Limb (tissue), 2 donors: ENCODE data around the gene ZNHIT2.
A peak's percentile ranks its signal among the peaks of the same experiment; 100 is the strongest.
"Not testable (repeated sequence)": the region's sequence is repeated elsewhere in the genome, so short reads cannot be mapped to it uniquely, and the experiment has no call there.

Experiments
- DNase-seq, 2 donors: peaks; one replicate each; pipeline ENCODE4 v3.0.0-alpha.2; 2016; ENCODE audit errors: extremely low spot score in 2 of 2

ZNHIT2 gene

DNA sequence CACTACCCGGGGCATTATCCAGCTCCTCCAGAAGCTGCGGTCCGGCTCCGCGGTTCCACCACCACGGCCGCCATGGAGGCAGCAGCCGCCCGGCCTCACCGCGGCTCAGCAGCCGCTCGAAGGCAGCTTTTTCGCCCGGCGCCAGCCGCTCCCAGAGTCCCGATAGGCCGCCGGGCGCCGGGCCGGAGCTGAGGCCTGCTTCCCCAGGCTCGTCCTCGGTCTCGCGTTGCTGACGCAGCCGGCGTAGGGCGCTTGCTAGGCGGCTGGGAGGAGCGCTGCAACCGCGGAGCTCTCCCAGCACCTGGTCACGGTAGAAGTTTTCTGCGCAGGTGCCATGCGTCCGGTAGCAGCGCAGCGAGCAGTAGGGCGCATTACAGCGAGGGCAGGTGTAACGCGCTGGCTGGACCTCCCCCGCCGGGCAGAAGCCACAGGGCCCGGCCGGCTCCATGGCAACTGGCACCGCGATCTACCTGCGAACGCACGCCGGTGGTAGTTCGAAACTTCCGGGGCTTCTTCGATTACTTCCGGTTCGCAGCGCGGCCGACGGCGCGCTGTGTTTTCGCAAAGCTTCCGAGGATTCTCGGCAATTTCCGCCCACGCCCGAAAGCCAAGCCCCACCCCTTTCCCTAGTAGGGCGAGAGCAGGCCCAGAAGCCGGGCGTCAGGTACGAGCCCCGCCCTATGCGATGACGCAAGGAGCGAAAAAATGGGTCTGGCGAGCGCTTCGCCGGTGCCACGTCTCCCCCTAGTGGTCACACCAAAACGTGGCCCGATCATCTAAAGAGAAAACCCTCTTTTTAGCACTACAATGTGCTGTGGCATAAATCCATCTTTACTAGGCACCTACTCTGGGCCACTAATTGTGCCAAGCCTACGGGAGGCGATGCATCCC, at the start of gene ZNHIT2:
TSS of gene ZNHIT2 (minus strand) at position 496 of the 891 bp plus-strand sequence. CDS start at position 448, 48 bp downstream.
- DNase-seq, result peak; percentile 99

GRCh38 chr11:65166893-65167292, 49.4 kb upstream of the ZNHIT2 start:
- DNase-seq, result no peak

- no peak for DNase-seq
Observed at GRCh38 chr11:65165410-65166317, 48.2 kb upstream of the ZNHIT2 start.

DNA sequence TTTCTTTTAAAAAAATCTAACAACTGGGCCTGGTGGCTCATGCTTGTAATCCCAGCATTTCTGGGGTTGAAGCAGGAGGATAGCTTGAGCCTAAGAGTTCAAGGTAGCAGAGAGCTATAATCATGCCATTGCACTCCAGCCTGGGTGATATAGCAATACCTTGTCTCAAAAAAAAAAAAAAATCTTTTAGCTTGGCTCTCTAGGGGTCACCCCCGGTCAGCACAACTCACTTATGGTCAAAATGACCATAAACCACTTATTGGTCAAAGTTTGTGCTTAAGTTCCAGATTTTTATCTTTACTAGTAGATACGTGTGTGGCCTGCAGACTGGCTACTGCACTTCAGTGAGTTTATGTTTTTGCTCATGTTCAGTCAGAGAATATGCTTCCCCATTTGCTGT, 46.2 kb upstream of the ZNHIT2 start:
- DNase-seq, result no peak

- no peak for DNase-seq
Observed at GRCh38 chr11:65160643-65161042, 43.1 kb upstream of the ZNHIT2 start.

- DNase-seq, result no peak
Observed at GRCh38 chr11:65159012-65159411, 41.5 kb upstream of the ZNHIT2 start.

DNA sequence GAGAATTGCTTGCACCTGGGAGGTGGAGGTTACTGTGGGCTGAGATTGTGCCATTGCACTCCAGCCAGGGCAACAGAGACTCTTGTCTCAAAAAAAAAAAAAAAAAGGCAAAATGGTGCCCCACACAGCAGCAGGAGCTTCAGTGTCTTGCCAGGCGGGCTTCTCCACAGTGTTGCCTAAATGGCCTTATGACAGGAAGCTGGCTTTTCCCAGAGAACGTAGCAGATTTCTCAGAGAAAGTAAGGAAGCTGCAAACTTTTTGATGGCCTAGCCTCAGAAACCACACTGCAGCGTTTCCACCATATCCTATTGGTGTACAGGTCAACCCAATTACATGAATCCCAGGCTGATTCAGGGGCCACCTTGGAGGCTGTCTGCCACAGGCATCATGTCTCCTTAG, 39.8 kb upstream of the ZNHIT2 start:
- no peak for DNase-seq

DNA sequence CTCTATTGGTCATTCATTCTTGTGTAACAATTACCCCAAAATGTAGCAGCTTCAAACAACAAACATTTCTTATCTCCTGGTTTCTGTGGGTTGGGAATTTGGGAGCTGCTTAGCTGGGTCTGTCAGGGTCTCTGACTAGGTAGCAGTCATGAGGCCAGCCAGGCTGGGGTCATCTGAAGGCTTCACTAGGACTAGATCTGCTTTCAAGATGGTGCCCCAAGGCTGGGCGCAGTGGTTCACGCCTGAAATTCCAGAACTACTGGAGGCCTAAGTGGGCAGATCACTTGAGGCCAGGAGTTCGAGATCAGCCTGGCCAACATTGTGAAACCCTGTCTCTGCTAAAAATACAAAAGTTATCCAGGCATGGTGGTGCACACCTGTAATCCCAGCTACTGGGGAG, 39.4 kb upstream of the ZNHIT2 start:
- no peak for DNase-seq

DNA sequence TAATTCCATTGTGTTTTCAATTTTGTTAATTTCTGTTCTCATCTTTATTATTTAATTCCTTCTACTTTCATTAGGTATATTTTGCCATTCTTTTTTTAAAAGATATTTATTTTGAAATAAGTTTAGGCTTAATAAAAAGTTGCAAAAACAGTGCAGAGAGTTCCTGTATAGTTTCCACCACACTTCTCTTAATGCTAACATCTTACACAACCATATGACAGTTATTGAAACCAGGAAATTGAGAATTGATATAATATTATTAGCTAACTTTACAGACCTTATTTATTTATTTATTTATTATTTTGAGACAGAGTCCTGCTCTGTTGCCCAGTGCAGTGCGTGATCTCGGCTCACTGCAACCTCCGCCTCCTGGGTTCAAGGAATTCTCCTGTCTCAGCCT, 38.8 kb upstream of the ZNHIT2 start:
- no peak for DNase-seq

GRCh38 chr11:65152122-65152521, 34.6 kb upstream of the ZNHIT2 start:
- no peak for DNase-seq

GRCh38 chr11:65151331-65151899, 33.9 kb upstream of the ZNHIT2 start:
- DNase-seq, result no peak

GRCh38 chr11:65150509-65151299, 33.2 kb upstream of the ZNHIT2 start:
- peak; percentile 57 to 66 for DNase-seq

GRCh38 chr11:65150131-65150508, 32.6 kb upstream of the ZNHIT2 start:
- not testable (repeated sequence) for DNase-seq

- DNase-seq, result no peak
Observed at GRCh38 chr11:65148657-65149056, 31.2 kb upstream of the ZNHIT2 start.

- no peak for DNase-seq
Observed at GRCh38 chr11:65147352-65148075, 30.0 kb upstream of the ZNHIT2 start.

DNA sequence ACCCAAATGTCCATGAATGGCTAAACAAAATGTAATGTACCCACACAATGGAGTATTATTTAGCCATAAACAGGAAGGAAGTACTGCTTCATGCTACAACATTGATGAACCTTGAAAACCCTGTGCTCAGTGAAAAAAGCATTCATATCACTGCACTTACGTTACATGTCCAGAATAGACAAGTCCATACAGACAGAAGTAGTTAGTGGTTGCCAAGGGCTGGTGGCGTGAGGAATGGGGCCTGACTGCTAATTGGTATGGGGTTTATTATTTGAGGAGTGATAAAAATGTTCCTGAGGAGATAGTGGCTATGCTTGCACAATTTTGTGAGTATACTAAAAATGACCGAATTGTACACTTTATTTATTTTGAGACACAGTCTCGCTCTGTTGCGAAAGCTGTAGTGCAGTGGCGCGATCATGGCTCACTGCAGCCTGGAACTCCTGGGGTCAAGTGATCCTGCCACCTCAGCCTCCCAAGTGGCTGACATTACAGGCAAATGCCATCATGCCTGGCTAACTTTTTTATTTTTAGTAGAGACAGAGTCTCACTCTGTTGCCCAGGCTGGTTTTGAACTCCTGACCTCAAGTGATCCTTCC, 24.5 kb upstream of the ZNHIT2 start:
- no peak for DNase-seq

DNA sequence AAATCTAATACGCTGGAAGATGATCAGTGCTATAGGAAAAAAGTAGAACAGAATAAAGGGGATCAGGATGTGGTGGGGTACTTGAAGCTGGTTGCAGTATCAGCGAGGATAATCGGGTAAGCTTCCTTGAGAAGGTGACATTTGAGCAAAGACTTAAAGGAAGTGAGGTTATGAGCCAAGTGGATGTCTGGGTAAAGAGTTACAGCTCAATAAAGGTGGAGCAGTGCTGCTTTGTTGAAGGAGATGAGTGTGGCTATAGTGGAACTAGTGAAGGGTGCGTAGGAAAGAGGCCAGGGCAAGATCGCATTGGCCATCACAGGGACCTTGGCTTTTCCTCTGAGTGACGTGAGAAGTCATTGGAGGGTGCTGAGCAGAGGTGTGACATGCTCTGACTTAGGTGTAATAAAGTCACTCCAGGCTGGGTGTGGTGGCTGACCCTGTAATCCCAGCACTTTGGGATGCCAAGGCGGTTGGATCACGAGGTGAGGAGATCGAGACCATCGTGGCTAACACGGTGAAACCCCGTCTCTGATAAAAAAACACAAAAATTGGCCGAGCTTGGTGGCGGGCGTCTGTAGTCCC, 19.1 kb upstream of the ZNHIT2 start:
- no peak for DNase-seq

- DNase-seq, result no peak
Observed at GRCh38 chr11:65135633-65136145, 18.2 kb upstream of the ZNHIT2 start.

DNA sequence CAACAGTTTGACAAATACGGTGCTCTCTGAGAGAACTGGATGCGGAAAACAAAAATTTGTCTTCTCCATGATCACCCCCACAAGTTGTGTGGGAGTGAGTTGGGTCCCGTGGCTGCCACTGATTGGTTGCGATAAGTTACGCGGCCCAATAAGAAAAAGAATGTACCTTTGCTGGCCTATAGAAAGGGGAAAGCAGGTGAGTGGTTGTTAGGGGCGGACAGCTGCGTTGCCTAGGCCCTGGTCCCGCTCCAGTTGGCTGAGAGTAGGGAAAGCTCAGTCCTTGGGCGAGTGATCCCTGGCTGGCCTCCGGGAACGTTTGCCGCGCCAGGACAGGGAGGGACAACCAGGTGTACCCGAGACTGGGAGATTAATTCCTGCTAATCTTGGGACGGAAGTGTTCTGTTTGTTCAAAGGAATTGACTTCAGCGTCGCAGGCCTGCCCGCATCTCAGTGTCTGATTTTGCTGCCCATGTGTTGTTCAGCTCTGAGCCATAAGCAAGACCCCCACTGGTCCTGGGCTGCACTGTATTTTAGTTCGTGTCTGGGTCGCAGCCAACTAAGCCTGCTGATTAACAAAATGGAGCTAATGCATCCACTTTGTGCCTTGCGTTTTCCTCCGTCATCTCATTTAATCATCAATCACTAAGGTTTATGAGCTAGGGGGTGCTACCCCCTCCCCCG, 17.6 kb upstream of the ZNHIT2 start:
- peak in 1 of 2 donors; percentile 89 for DNase-seq
